IMR-90 (cell line): Measurements from ENCODE around the gene ITPR2. TPM values are rescaled to one million over a fixed set of nuclear protein-coding genes. Genes with fewer than 3 reads are reported as not detected.

Experiments
- ATAC-seq: fragments of 200-7000 bp; cut with Tn5 transposase; 2 replicates; pipeline ENCODE4 v1.9.1; 2020; ENCODE audit warnings: low read depth, mild to moderate bottlenecking, moderate library complexity
- BruUV-seq: library from RNA; stranded (reverse); fragments of 400-500 nt; replicated peaks from 2 replicates; lab custom pipeline; 2021; lab: Mats Ljungman, UMichigan
- CTCF ChIA-PET: fragments of 300-600 bp; formaldehyde crosslinking; extraction: SDS; loops from one replicate; lab custom pipeline; 2021; ENCODE audit warnings: antibody characterized with exemption; lab: Yijun Ruan, JAX
- POLR2A ChIA-PET: fragments of 300-600 bp; sonication (Branson Sonifier 250); formaldehyde crosslinking; loops from one replicate; lab custom pipeline; 2022; ENCODE audit warnings: antibody characterized with exemption; ENCODE audit not compliant: unreplicated experiment; lab: Charles Lee
- DNase-seq: peaks from one replicate; pipeline ENCODE4 v3.0.0; 2013
- H2AFZ ChIP-seq: replicated peaks from 2 replicates; pipeline ENCODE3; 2013; ENCODE audit warnings: low read length, mild to moderate bottlenecking; ENCODE audit not compliant: poor library complexity
- H2AK5ac ChIP-seq: 2 replicates; pipeline ENCODE4 v1.6.1; 2013; ENCODE audit warnings: low read depth, low read length, inconsistent platforms
- H2AK9ac ChIP-seq: replicated peaks from 2 replicates; pipeline ENCODE3; 2013; ENCODE audit warnings: mild to moderate bottlenecking, low read depth, low read length, moderate library complexity; ENCODE audit not compliant: poor library complexity
- H2BK120ac ChIP-seq: 2 replicates; pipeline ENCODE4 v1.6.1; 2013; ENCODE audit warnings: low read depth, low read length, inconsistent platforms
- H2BK15ac ChIP-seq: 3 replicates; pipeline ENCODE4 v1.6.1; 2013; ENCODE audit warnings: low read depth, low read length, inconsistent platforms
- H2BK20ac ChIP-seq: 2 replicates; pipeline ENCODE4 v1.6.1; 2013; ENCODE audit warnings: low read depth, mild to moderate bottlenecking, inconsistent platforms, low read length, moderate library complexity
- H2BK5ac ChIP-seq: 2 replicates; pipeline ENCODE4 v1.6.1; 2013; ENCODE audit warnings: mild to moderate bottlenecking, low read depth, low read length, inconsistent platforms; ENCODE audit not compliant: poor library complexity, severe bottlenecking
- H3K14ac ChIP-seq: replicated peaks from 2 replicates; pipeline ENCODE4 v1.6.1; 2013; ENCODE audit warnings: low read depth, low read length, inconsistent platforms
- H3K18ac ChIP-seq: 2 replicates; pipeline ENCODE4 v1.6.1; 2013; ENCODE audit warnings: low read depth, low read length, control low read depth
- H3K23ac ChIP-seq: 2 replicates; pipeline ENCODE4 v1.6.1; 2013; ENCODE audit warnings: low read depth, low read length, inconsistent platforms
- H3K27ac ChIP-seq: 2 replicates; pipeline ENCODE4 v1.5.1; 2013; ENCODE audit warnings: mild to moderate bottlenecking, control low read depth, low read length; ENCODE audit not compliant: insufficient read depth
- H3K27me3 ChIP-seq: 2 replicates; pipeline ENCODE4 v1.6.1; 2013; ENCODE audit warnings: low read length; ENCODE audit not compliant: control insufficient read depth, insufficient read depth
- H3K36me3 ChIP-seq: 2 replicates; pipeline ENCODE4 v1.6.1; 2013; ENCODE audit warnings: low read length, mixed read lengths; ENCODE audit not compliant: control insufficient read depth, insufficient read depth
- H3K4ac ChIP-seq: 2 replicates; pipeline ENCODE4 v1.6.1; 2013; ENCODE audit warnings: low read depth, low read length, inconsistent platforms
- H3K4me1 ChIP-seq: 2 replicates; pipeline ENCODE4 v1.6.1; 2013; ENCODE audit warnings: low read length, mixed read lengths; ENCODE audit not compliant: control insufficient read depth, insufficient read depth
- H3K4me2 ChIP-seq: 2 replicates; pipeline ENCODE4 v1.6.1; 2013; ENCODE audit warnings: low read depth, mild to moderate bottlenecking, control low read depth, low read length, moderate library complexity
- H3K4me3 ChIP-seq: 2 replicates; pipeline ENCODE4 v1.5.1; 2013; ENCODE audit warnings: low read depth, mild to moderate bottlenecking, control low read depth, low read length, moderate library complexity; ENCODE audit not compliant: insufficient read depth
- H3K56ac ChIP-seq: 2 replicates; pipeline ENCODE4 v1.6.1; 2013; ENCODE audit warnings: low read length, inconsistent platforms; ENCODE audit not compliant: insufficient read depth; ENCODE audit errors: extremely low read depth
- H3K79me1 ChIP-seq, 2 experiments: 2 replicates each; pipeline ENCODE4 v1.6.1; 2013; ENCODE audit warnings: low read length in 2 of 2, inconsistent platforms in 1 of 2, low read depth in 1 of 2
- H3K9ac ChIP-seq: 2 replicates; pipeline ENCODE4 v1.6.1; 2013; ENCODE audit warnings: low read depth, low read length, control low read depth
- H3K9me1 ChIP-seq: 2 replicates; pipeline ENCODE4 v1.6.1; 2013; ENCODE audit warnings: low read length, inconsistent platforms; ENCODE audit not compliant: insufficient read depth
- H3K9me3 ChIP-seq: 2 replicates; pipeline ENCODE4 v1.6.1; 2013; ENCODE audit warnings: low read length; ENCODE audit not compliant: control insufficient read depth, insufficient read depth
- H4K20me1 ChIP-seq: 2 replicates; pipeline ENCODE4 v1.6.1; 2013; ENCODE audit warnings: low read length, inconsistent platforms; ENCODE audit not compliant: insufficient read depth
- H4K5ac ChIP-seq: 2 replicates; pipeline ENCODE4 v1.6.1; 2013; ENCODE audit warnings: mild to moderate bottlenecking, low read depth, low read length, control low read depth
- H4K8ac ChIP-seq, 2 experiments: 2 replicates each; pipeline ENCODE4 v1.6.1; 2013; ENCODE audit warnings: low read depth in 2 of 2, low read length in 2 of 2, control low read depth in 1 of 2, inconsistent platforms in 1 of 2
- H4K91ac ChIP-seq: 2 replicates; pipeline ENCODE4 v1.6.1; 2013; ENCODE audit warnings: low read depth, low read length, inconsistent platforms; ENCODE audit not compliant: insufficient read depth
- CHD1 ChIP-seq: IDR thresholded peaks from 2 replicates; pipeline ENCODE4 v1.6.1; 2012; ENCODE audit warnings: low read depth, low read length, improper control_type of control experiment
- ELK1 ChIP-seq: fragments of 150-350 bp; IDR thresholded peaks from 2 replicates; pipeline ENCODE4 v1.6.1; 2016; ENCODE audit warnings: low read depth, mild to moderate bottlenecking, low read length, moderate library complexity, borderline replicate concordance
- RFX5 ChIP-seq: IDR thresholded peaks from 2 replicates; pipeline ENCODE4 v1.8.0; 2012; ENCODE audit warnings: low read depth, mild to moderate bottlenecking, low read length, moderate library complexity
- USF2 ChIP-seq: fragments of 150-350 bp; IDR thresholded peaks from 2 replicates; pipeline ENCODE4 v1.6.1; 2017; ENCODE audit warnings: mild to moderate bottlenecking, antibody characterized with exemption, low read length, low read depth
- WGBS, 2 experiments: methylation state at CpG; one replicate each; pipeline versions ENCODE4 v1.1.5 to v1.1.7; 2013; ENCODE audit warnings: missing lambda C conversion rate in 2 of 2; ENCODE audit not compliant: insufficient read length in 1 of 2; ENCODE audit errors: extremely low coverage in 2 of 2; 5-methylcytosine and 5-hydroxymethylcytosine counted together
- dilution Hi-C: fragments of 300-500 bp; cut with HindIII; formaldehyde crosslinking; loops from one replicate; pipeline ENCODE4 v1.14.3; 2018; ENCODE audit warnings: low sequenced_read_pairs; ENCODE audit not compliant: unreplicated experiment
- in situ Hi-C: fragments of 300-500 bp; cut with MboI; formaldehyde crosslinking; loops from 3 replicates; pipeline ENCODE4 v1.14.3; 2019; ENCODE audit warnings: low sequenced_read_pairs, inconsistent platforms, mixed read lengths
- intact Hi-C: fragments of 100-400 bp; cut with micrococcal nuclease; formaldehyde crosslinking; loops from 2 replicates; pipeline ENCODE4 v1.10.0; 2022
- polyA plus RNA-seq, 3 experiments: library from polyadenylated mRNA; depleted of rRNA; stranded (reverse); fragments of >200 nt; gene quantifications; 2 replicates each; pipeline ENCODE4 v1.2.3, GENCODE V29; 2012; ENCODE audit warnings: low replicate concordance in 1 of 3
- total RNA-seq: library from RNA; depleted of rRNA; stranded (reverse); fragments of >200 nt; gene quantifications from 2 replicates; pipeline ENCODE4 v1.2.3, GENCODE V29; 2012

The ITPR2 gene
- total and polyA plus RNA-seq, 2 of the 4 experiments (the other 2 are of a cell fraction) = 1.2 to 9.0 TPM

- in situ Hi-C loops = no loop called here
- no peak overlapping the region for H3K56ac ChIP-seq
- no peak overlapping the region for H3K4ac ChIP-seq
- ChIA-PET CTCF (no interaction called here), POLR2A (no interaction called here)
- H4K20me1 ChIP-seq = no peaks in the 10 kb centered on the region
- no peak overlapping the region for H4K8ac ChIP-seq
- H3K4me2 ChIP-seq = no peak overlapping the region
- no peak for DNase-seq
- no peaks in the 10 kb centered on the region for H3K27me3 ChIP-seq
- H3K18ac ChIP-seq = no peak overlapping the region
- H2BK15ac ChIP-seq = no peak overlapping the region
- H3K4me3 ChIP-seq = no peak overlapping the region
- ATAC-seq = no peak
- no peak overlapping the region for H3K14ac ChIP-seq
- H4K91ac ChIP-seq = no peak overlapping the region
- 88% methylated on average over 2 of the region's 4 CpGs; no CpG with 5 or more reads in 1 of the 2 experiments for WGBS, 2 experiments
- H3K27ac ChIP-seq = no peak overlapping the region
- intact Hi-C loops = no loop called here
- H2AK9ac ChIP-seq = no peak overlapping the region
- H2BK5ac ChIP-seq = no peak overlapping the region
- H3K9ac ChIP-seq = no peak overlapping the region
- H4K5ac ChIP-seq = no peak overlapping the region
- dilution Hi-C loops = no loop called here
- H2BK20ac ChIP-seq = no peak overlapping the region
- H3K9me3 ChIP-seq = no peaks in the 10 kb centered on the region
- peaks cover 3% of the 10 kb centered on the region for H3K9me1 ChIP-seq
- H2AFZ ChIP-seq = no peak overlapping the region
- H2AK5ac ChIP-seq = no peak overlapping the region
- no peaks in the 10 kb centered on the region for H3K36me3 ChIP-seq
- BruUV-seq = no TSS peak
- H3K23ac ChIP-seq = no peak overlapping the region
- H3K4me1 ChIP-seq = no peaks in the 10 kb centered on the region
- H2BK120ac ChIP-seq = no peak overlapping the region
- TF ChIP-seq ELK1 (no peak), CHD1 (no peak), USF2 (no peak), RFX5 (no peak)
- H3K79me1 ChIP-seq = no peaks in the 10 kb centered on the region
Measured at GRCh38 chr12:26402648-26403047, 430.3 kb downstream of the ITPR2 start.
